Measurements from ENCODE around the gene PPP1R13L. TPM values are rescaled to one million over a fixed set of nuclear protein-coding genes. Genes with fewer than 3 reads are reported as not detected.

Gene PPP1R13L
- total RNA-seq, 1 donor from 2014 or later, result 20.7 TPM

DNA sequence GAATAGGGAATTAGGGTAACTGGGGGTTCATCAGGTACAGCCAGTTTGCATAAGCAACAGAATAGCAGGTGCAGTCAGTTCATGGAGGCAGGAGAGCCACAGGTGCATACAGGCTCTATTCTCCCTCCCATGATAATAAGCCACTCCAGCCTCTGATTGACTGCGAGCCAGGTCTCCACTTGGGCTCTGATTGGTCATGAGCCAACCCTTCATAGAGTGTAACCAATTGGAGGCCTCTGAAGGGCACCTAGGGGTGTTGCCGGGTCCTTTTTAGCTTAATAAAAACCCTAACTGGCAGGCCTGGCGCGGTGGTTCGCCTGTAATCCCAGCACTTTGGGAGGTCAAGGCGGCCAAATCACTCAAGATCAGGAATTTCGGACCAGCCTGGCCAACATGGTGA, 73.5 kb downstream of the PPP1R13L start:
- DNase-seq (ENCODE audit: low spot score) (no peak), ATAC-seq (no peak)
- intact Hi-C loops (cut with DNase I), result loop anchor here (10.0 kb wide), 1 partner anchor 147 kb away; no protein-coding TSS in a partner anchor

Small RNA genes lying within 50 kb of the gene (microRNA-seq; reads per million reads assigned to microRNA genes)
- gene MIR6088, result not detected

Other genes with a start within 250 kb of the PPP1R13L start
- not detected for gene NKPD1, start 244.1 kb downstream of the PPP1R13L start, total RNA-seq
- 20.8 TPM for gene TRAPPC6A, start 226.8 kb downstream of the PPP1R13L start, total RNA-seq
- 13.0 TPM for gene BLOC1S3, start 226.3 kb downstream of the PPP1R13L start, total RNA-seq
- 4.9 TPM for gene EXOC3L2, start 159.7 kb downstream of the PPP1R13L start, total RNA-seq
- 37.5 TPM for gene MARK4, start 153.8 kb downstream of the PPP1R13L start, total RNA-seq
- not detected for gene CKM, start 82.2 kb downstream of the PPP1R13L start, total RNA-seq
- not detected for gene KLC3, start 64.3 kb downstream of the PPP1R13L start, total RNA-seq
- 17.7 TPM for gene ERCC2, start 34.5 kb downstream of the PPP1R13L start, total RNA-seq
- 2.3 TPM for gene POLR1G, start 1.6 kb upstream of the PPP1R13L start, total RNA-seq
- gene ERCC1, start 18.8 kb upstream of the PPP1R13L start, total RNA-seq, result 58.6 TPM
- 3.7 TPM for gene FOSB, start 62.9 kb upstream of the PPP1R13L start, total RNA-seq
- gene RTN2, start 92.0 kb upstream of the PPP1R13L start, total RNA-seq, result 4.0 TPM
- 1.8 TPM for gene PPM1N, start 93.4 kb upstream of the PPP1R13L start, total RNA-seq
- gene VASP, start 102.4 kb upstream of the PPP1R13L start, total RNA-seq, result 72.1 TPM
- gene OPA3, start 179.7 kb upstream of the PPP1R13L start, total RNA-seq, result 10.7 TPM
- gene GPR4, start 197.1 kb upstream of the PPP1R13L start, total RNA-seq, result 29.7 TPM
- gene EML2, start 234.3 kb upstream of the PPP1R13L start, total RNA-seq, result 43.3 TPM